C4-2B (cell line): ENCODE measurements around the gene NEURL2.

Experiments used
- ZFX ChIP-seq: fragments of 450-650 bp; IDR thresholded peaks from 2 replicates; pipeline ENCODE4 v1.6.1; 2017
- TF ChIP-seq, protein P1 (sequence below): fragments of 450-650 bp; conservative IDR thresholded peaks from 2 replicates; pipeline ENCODE4 v1.5.1; 2017; ENCODE audit warnings: mild to moderate bottlenecking

GRCh38 chr20:45853484-45853883 lies 37.5 kb downstream of the NEURL2 start:
- TF ChIP-seq, protein P1, sequence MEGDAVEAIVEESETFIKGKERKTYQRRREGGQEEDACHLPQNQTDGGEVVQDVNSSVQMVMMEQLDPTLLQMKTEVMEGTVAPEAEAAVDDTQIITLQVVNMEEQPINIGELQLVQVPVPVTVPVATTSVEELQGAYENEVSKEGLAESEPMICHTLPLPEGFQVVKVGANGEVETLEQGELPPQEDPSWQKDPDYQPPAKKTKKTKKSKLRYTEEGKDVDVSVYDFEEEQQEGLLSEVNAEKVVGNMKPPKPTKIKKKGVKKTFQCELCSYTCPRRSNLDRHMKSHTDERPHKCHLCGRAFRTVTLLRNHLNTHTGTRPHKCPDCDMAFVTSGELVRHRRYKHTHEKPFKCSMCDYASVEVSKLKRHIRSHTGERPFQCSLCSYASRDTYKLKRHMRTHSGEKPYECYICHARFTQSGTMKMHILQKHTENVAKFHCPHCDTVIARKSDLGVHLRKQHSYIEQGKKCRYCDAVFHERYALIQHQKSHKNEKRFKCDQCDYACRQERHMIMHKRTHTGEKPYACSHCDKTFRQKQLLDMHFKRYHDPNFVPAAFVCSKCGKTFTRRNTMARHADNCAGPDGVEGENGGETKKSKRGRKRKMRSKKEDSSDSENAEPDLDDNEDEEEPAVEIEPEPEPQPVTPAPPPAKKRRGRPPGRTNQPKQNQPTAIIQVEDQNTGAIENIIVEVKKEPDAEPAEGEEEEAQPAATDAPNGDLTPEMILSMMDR: no peak
- no peak for TF ChIP-seq ZFX
